Tibial nerve (tissue), 4 donors: Measurements from ENCODE around the gene AP1B1. TPM values are rescaled to one million over a fixed set of nuclear protein-coding genes. Genes with fewer than 3 reads are reported as not detected.

Experiments
- DNase-seq, 2 donors: peaks; one replicate each; pipeline ENCODE4 v3.0.0-alpha.2; 2019; ENCODE audit warnings: low spot score in 2 of 2
- H3K27ac ChIP-seq, 4 donors: fragments of 200-600 bp; sonication (generic) in 3 of 4; one replicate each; pipeline ENCODE4 v1.5.1; 2017 to 2019; ENCODE audit warnings: mild to moderate bottlenecking in 1 of 4
- H3K27me3 ChIP-seq, 2 donors: fragments of 200-600 bp; sonication (generic) in 1 of 2; one replicate each; pipeline versions ENCODE4 v1.5.1 to v1.6.0; 2017 to 2019
- H3K36me3 ChIP-seq, 3 donors: fragments of 200-600 bp; sonication (generic); one replicate each; pipeline ENCODE4 v1.5.1; 2018 to 2019
- H3K4me1 ChIP-seq, 4 donors: fragments of 200-600 bp; sonication (generic) in 3 of 4; one replicate each; pipeline ENCODE4 v1.5.1; 2017 to 2019
- H3K4me3 ChIP-seq, 4 donors: fragments of 200-600 bp; sonication (generic) in 3 of 4; one replicate each; pipeline ENCODE4 v1.5.1; 2017 to 2019; ENCODE audit warnings: mild to moderate bottlenecking in 1 of 4, moderate library complexity in 1 of 4
- H3K9me3 ChIP-seq, 4 donors: fragments of 200-600 bp; sonication (generic) in 3 of 4; one replicate each; pipeline ENCODE4 v1.5.1; 2017 to 2019
- CTCF ChIP-seq, 5 experiments: fragments of 200-600 bp in 3 of 5; fragments of 450-650 bp in 2 of 5; sonication (generic) in 3 of 5; IDR thresholded peaks; one replicate each; pipeline ENCODE4 v1.5.1; 2016 to 2019; ENCODE audit warnings: antibody characterized with exemption in 5 of 5, mild to moderate bottlenecking in 3 of 5, moderate library complexity in 2 of 5
- EP300 ChIP-seq, 2 donors: sonication (generic); formaldehyde crosslinking; IDR thresholded peaks; one replicate each; pipeline ENCODE4 v1.6.1; 2017; ENCODE audit warnings: antibody characterized with exemption in 2 of 2, mild to moderate bottlenecking in 1 of 2
- POLR2A ChIP-seq, 2 donors: fragments of 450-650 bp; IDR thresholded peaks; one replicate each; pipeline ENCODE4 v1.6.1; 2017; ENCODE audit warnings: antibody characterized with exemption in 2 of 2, mild to moderate bottlenecking in 2 of 2, moderate library complexity in 2 of 2
- WGBS, 2 donors: methylation state at CpG; one replicate each; pipeline ENCODE4 v1.1.5; 2018; 5-methylcytosine and 5-hydroxymethylcytosine counted together
- total RNA-seq, 4 donors: library from RNA; depleted of rRNA; stranded (reverse); fragments of >200 nt; gene quantifications; one replicate each; pipeline ENCODE4 v1.1.0, GENCODE V29; 2016

Gene AP1B1
- total RNA-seq, 4 donors from 2014 or later = 51.3 to 93.3 (median 60.1) TPM

DNA sequence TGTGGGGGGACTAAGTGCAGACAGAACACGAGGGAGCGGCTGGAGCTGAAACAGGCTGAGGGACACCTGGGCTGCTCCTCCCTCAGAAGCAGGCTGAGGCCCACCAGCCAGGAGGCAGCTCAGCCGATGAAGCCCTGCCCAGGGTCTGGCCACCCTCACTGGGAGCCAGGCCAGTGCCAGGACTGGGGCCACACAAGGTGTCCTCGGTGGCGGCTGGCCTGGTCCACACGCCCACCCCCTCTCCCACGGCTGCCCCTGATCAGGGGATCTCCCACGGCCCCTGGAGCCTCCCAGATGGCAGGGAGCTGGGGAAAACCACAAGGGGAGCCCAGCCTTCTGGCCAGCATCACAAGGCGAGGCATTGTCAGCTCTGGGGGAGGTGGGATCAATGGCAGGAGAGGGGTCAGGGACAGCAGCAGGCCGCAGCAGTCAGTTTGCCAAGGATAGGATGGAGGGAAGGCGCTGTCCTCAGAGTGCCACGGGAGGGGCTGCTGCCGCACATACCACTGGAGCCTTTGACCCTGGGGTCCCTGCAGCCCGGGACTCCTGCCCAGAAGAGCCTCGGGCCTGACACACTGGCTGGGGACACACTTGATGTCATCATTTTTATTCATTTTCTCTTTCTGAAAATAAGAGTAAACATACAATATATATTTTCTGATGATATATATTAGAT, 61.1 kb downstream of the AP1B1 start:
- DNase-seq = no peak
- WGBS, 2 donors = 42 to 56% methylated on average over 10 to 15 of the region's 15 CpGs
- Histone ChIP-seq H3K36me3 (peaks cover 0 to 62% (median 0%) of the 10 kb centered on the region in 3 donors), H3K27me3 (no peaks in the 10 kb centered on the region), H3K9me3 (no peaks in the 10 kb centered on the region), H3K27ac (peak overlapping the region; percentile 25 to 85 (median 63)), H3K4me3 (no peak overlapping the region), H3K4me1 (peaks cover 0 to 37% (median 0%) of the 10 kb centered on the region in 4 donors)
- TF ChIP-seq POLR2A (IDR thresholded peaks at IDR 0.05) (no peak), EP300 (IDR thresholded peaks at IDR 0.05) (peak in 1 of 2 donors; percentile 42)

- DNase-seq = no peak
- H3K4me1 ChIP-seq = peaks cover 0 to 37% (median 0%) of the 10 kb centered on the region in 4 donors
- TF ChIP-seq POLR2A (IDR thresholded peaks at IDR 0.05) (no peak), EP300 (IDR thresholded peaks at IDR 0.05) (no peak), CTCF (IDR thresholded peaks at IDR 0.05) (no peak)
- 83 to 84% methylated on average over 8 to 10 of the region's 10 CpGs for WGBS, 2 donors
- H3K36me3 ChIP-seq = peaks cover 0 to 55% (median 0%) of the 10 kb centered on the region in 3 donors
- H3K9me3 ChIP-seq = no peaks in the 10 kb centered on the region
- peak overlapping the region in 1 of 4 donors; percentile 85 for H3K27ac ChIP-seq
- H3K27me3 ChIP-seq = no peaks in the 10 kb centered on the region
- no peak overlapping the region for H3K4me3 ChIP-seq
Measured at GRCh38 chr22:29326481-29326880, 61.9 kb downstream of the AP1B1 start.

DNA sequence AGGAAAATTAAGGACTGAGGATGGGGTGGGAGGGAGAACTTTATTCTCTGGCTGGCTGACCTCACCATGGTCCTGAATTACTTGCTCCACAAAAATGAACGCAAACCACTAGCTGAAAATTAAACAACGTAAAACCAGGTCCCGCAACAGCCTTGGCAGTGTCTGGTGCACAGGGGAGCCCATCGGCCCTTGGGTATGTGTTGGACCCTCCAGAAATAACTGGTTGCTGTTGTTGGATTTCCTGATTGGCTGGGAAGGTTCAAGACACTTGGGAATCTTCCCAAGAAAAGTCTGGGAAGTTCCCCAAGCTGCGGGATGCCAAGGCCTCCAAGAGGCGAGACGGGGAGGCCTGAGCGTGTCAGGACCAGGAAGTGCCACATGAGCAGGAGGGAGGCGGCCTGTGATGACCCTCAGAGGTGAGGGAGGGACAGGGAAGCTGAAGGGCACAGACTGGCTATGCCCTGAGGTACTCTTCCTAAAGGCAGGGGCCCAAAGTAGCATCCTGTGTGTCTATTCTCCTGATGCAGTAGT, 62.5 kb downstream of the AP1B1 start:
- TF ChIP-seq EP300 (IDR thresholded peaks at IDR 0.05) = no peak
- no peak for TF ChIP-seq POLR2A (IDR thresholded peaks at IDR 0.05)
- no peak for TF ChIP-seq CTCF (IDR thresholded peaks at IDR 0.05)
- WGBS, 2 donors = 52 to 58% methylated on average over 9 of the region's 9 CpGs
- Histone ChIP-seq H3K27ac (peak overlapping the region in 1 of 4 donors; percentile 85), H3K4me1 (peaks cover 0 to 32% (median 0%) of the 10 kb centered on the region in 4 donors), H3K4me3 (no peak overlapping the region), H3K9me3 (no peaks in the 10 kb centered on the region), H3K36me3 (peaks cover 0 to 49% (median 0%) of the 10 kb centered on the region in 3 donors), H3K27me3 (no peaks in the 10 kb centered on the region)
- no peak for DNase-seq

DNA sequence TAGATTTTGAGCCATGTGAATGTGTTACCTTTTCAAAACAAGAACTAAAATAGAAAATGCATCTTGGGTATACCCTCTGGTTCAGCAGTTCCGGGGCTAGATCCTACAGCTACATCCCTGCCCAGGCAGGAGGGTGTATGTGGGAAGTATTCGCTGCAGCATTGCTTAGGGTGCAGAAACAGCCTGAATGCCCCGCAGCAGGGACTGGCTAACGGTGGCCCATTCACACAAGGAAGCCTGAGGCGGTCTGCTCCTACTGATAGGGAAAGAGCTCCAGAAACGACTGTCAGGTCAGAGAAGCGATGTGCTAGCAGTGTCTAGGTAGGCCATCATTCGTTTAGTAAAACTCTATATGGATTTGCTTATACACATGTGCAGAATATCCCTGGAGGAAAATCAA, 63.0 kb downstream of the AP1B1 start:
- peaks cover 0 to 27% (median 0%) of the 10 kb centered on the region in 4 donors for H3K4me1 ChIP-seq
- no peak for TF ChIP-seq EP300 (IDR thresholded peaks at IDR 0.05)
- TF ChIP-seq POLR2A (IDR thresholded peaks at IDR 0.05) = no peak
- TF ChIP-seq CTCF (IDR thresholded peaks at IDR 0.05) = no peak
- 75 to 77% methylated on average over 8 of the region's 8 CpGs for whole genome bisulfite sequencing, 2 donors
- H3K27ac ChIP-seq = peak overlapping the region in 1 of 4 donors; percentile 85
- no peak overlapping the region for H3K4me3 ChIP-seq
- H3K27me3 ChIP-seq = no peaks in the 10 kb centered on the region
- H3K36me3 ChIP-seq = peaks cover 0 to 44% (median 0%) of the 10 kb centered on the region in 3 donors
- no peaks in the 10 kb centered on the region for H3K9me3 ChIP-seq
- no peak for DNase-seq

- H3K4me3 ChIP-seq = no peak overlapping the region
- no peaks in the 10 kb centered on the region for H3K9me3 ChIP-seq
- peaks cover 0 to 27% (median 0%) of the 10 kb centered on the region in 3 donors for H3K36me3 ChIP-seq
- no peak for TF ChIP-seq CTCF (IDR thresholded peaks at IDR 0.05)
- no peaks in the 10 kb centered on the region for H3K27me3 ChIP-seq
- H3K27ac ChIP-seq = no peak overlapping the region
- DNase-seq = no peak
- H3K4me1 ChIP-seq = peaks cover 0 to 27% (median 0%) of the 10 kb centered on the region in 4 donors
Measured at GRCh38 chr22:29323641-29324040, 64.7 kb downstream of the AP1B1 start.
